Daoy (cell line): ENCODE measurements around the gene MAP3K12. TPM values are rescaled to one million over a fixed set of nuclear protein-coding genes. Genes with fewer than 3 reads are reported as not detected.
"Not testable (repeated sequence)": the region's sequence is repeated elsewhere in the genome, so short reads cannot be mapped to it uniquely, and the experiment has no call there.

Source experiments
- DNase-seq: peaks from one replicate; pipeline ENCODE4 v3.0.0-alpha.2; 2015; ENCODE audit warnings: low read depth
- total RNA-seq: library from RNA; depleted of rRNA; stranded (reverse); fragments of >200 nt; shearing (Covaris generic); gene quantifications from 2 replicates; pipeline ENCODE4 v1.2.3, GENCODE V29; 2014

The MAP3K12 gene
- total RNA-seq, 1 experiment from 2014 or later, result 5.7 TPM

- DNase-seq, result no peak
Measured at GRCh38 chr12:53468282-53468681, 31.0 kb downstream of the MAP3K12 start.

- no peak for DNase-seq
Measured at GRCh38 chr12:53467880-53468279, 31.4 kb downstream of the MAP3K12 start.

GRCh38 chr12:53467082-53467481 is 32.2 kb downstream of the MAP3K12 start:
- DNase-seq, result no peak

DNA sequence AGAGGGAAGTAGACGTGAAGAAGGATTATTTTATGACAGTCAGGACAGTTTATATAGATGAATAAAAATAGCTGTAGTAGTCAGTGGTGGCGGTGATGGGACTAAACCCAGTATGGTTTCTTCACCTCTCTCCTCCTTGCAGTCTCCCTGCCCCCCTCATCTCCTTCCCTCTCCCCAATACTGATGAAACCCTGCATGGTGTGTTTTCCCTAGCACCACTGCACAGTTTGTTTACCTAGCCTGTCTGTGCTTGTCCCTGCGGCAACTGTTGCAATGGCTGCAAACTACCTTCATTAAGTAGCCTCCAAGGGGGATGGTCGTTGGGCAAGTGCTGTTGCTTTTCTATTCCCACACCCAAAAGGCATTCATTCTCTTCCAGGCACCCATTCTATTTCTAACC is 32.6 kb downstream of the MAP3K12 start:
- no peak for DNase-seq

- DNase-seq, result no peak
Measured at GRCh38 chr12:53465679-53466078, 33.6 kb downstream of the MAP3K12 start.

DNA sequence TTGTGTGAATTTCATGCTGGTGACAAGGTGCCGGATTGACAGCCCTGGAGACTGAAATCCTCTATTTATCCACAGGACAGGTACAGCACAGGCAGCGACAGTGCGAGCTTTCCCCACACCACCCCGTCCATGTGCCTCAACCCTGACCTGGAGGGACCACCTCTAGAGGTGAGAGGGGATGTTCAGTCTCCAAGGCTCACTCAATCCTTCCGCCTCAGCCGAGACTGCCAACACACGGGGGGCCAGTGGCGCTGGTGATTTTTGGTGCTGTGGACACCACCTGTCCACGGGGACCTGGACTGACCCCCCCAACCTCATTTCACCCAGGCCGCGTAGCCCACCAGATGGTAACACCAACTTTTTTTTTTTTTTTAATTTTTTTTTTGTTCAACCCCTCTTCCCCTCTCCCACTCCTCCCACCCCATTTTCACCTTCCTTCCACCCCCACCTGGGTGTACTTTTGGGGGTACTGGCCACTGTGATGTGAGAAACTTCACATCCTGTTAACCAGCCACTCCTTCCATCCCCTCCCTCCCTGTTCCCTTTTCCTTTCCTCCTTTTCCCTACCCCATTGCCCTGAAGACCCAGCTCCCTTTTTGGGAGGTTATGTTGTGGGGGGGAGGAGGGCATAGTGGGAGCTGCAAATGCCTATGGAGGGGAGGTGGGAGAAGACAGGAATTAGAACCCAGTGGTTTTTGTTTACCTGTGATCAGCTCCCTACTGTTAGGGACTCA is 34.4 kb downstream of the MAP3K12 start:
- DNase-seq, result no peak

GRCh38 chr12:53463802-53464560 is 35.3 kb downstream of the MAP3K12 start:
- DNase-seq, result no peak

DNA sequence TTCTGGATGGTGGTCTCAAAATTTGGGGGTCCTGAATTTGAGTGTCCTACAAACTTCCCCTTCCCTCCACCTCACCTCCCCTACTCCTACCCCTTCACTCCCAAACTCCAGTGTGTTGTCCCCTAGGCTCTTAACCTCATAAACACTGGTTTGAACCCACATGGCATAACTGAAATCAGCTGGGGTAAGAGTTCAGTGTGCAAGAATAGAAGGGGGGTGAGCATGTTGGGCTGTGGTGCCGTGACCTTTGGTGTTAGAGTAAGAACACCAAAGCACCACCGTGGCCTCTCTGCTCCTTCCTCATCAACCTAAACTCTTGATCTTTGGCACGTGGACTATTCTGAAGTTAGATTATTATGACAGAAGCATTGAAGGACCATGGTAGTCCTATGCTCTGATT is 36.3 kb downstream of the MAP3K12 start:
- no peak for DNase-seq

DNA sequence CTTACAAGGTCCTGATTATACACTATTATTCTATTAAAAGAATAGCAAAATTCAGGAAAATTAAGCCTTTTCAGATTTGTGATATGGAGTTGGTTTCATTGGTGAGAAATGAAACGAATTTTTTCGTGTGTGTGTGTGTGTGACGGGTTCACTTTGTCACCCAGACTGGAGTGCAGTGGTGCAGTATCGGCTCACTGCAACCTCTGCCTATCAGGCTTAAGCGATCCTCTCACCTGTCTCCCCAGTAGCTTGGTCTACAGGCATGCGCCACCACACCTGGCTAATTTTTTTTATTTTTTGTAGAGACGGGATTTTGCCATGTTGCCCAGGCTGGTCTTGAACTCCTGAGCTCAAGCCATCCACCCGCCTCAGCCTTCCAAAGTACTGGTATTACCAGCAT is 37.7 kb downstream of the MAP3K12 start:
- no peak for DNase-seq

- DNase-seq, result no peak
Measured at GRCh38 chr12:53461059-53461458, 38.2 kb downstream of the MAP3K12 start.

- no peak for DNase-seq
Measured at GRCh38 chr12:53459097-53459496, 40.2 kb downstream of the MAP3K12 start.

DNA sequence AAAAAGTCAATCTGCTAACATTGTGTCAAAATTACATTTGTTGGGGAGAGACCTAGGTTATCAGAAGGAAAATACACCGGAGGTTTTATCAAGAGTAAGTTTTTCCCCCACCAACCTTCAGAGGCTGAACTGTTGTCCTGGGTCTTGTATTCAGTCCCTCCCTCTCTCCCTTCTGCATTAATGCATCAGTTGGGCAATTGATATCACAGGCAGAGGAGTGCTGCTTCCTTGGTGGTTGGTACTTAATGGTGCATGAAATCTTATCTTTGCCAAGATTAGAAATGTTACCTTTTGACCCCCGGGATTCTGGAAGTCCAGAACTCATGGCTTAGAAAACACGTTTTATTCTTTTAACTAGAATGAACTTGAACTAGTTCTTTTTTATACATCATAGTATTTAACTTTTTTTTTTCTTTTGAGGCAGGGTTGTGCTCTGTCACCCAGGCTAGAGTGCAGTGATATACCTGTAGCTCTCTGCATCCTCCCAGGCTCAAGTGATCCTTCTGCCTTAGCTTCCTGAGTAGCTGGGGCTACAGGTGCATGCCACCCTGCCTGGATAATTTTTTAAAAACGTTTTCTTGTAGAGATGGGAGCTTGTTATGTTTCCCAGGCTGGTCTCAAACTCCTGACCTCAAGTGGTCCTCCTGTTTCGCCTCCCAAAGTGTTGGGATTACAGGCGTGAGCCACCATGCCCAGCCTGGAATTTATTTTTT is 42.4 kb downstream of the MAP3K12 start:
- DNase-seq, result no peak

GRCh38 chr12:53454707-53455106 is 44.6 kb downstream of the MAP3K12 start:
- no peak for DNase-seq

DNA sequence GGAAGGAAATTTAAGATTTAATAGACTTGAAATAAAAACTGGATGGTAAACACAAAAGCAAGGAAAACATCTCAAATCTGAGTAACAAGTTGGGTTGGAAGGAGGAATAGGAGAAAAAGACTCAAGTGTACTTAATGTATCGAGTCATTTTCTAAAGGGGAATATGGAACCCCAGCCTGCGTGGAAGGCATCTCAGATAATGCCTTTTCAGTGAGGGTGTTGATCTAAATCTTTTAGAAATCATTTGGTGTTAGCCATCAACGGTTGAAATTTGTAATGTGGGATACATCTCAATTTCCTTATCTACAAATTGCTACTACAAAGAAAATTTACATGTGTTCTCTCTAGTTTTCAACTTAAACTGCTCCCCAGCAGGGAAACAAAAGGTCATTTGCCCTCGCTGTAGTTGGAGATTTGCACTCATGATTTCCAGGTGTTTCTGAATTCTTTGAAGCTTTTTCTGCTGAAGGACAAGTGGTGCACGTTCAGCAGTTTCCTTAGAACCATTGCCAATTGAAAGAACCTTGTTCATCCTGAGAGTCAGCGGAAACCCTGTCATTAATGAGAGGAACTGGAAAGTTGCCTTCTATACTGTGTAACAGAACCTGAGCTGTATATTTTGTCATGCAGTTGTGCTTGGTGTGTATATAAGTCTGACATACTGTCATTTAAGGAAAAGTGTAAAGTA is 45.2 kb downstream of the MAP3K12 start:
- no peak for DNase-seq

DNA sequence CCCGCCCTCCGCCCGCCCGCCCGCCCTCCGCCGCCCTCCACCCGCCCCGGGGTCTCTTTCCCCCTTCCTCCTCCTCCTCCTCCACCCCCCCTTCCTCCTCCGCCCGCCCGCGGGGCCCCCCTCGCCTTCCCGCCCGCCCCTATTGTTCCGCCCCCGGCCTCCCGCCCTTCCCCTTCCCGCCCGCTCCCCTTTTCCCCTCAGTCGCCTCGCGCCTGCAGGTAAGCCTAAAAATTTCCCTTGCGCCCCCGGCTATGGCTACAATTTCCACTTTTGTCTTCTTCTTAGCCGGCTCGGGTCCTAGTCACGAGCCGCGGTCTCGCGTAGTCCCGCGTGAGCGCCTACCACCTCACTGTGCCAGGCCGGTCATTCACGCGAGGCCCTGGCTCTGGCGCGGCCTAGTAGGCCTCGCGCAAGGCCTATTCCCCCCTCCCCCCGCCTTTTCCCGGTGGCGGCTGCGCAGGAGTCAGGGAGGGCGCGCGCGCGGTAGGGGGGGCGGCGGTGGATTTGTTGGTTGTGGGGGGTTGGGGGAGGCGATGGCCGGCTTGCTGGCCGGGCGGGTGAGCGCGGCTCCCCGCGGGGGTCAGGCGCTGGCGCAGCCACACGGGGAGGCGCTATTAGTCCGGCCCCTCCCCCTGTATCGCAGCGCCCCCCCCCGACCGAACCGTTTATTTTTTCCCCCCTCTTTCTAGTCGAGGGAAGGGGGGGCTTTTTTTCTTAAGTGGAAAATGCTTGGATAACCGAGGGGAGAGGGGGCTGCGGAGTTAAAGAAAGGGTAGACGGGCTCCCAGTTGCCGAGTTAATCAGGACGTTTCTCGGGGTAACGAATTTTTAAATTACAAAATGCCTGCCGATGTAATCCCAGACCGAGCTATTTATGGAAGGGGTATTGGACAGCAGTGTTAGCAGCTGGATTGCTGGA is 46.8 kb downstream of the MAP3K12 start:
- DNase-seq, result peak; percentile 87

- DNase-seq, result peak; percentile 100
Measured at GRCh38 chr12:53451661-53452158, 47.5 kb downstream of the MAP3K12 start, which contains the start of gene PCBP2. PCBP2 (plus strand) TSS chr12:53452102; CDS start chr12:53454801, 2,699 bp downstream.

- no peak for DNase-seq
Measured at GRCh38 chr12:53450936-53451335, 48.3 kb downstream of the MAP3K12 start.

DNA sequence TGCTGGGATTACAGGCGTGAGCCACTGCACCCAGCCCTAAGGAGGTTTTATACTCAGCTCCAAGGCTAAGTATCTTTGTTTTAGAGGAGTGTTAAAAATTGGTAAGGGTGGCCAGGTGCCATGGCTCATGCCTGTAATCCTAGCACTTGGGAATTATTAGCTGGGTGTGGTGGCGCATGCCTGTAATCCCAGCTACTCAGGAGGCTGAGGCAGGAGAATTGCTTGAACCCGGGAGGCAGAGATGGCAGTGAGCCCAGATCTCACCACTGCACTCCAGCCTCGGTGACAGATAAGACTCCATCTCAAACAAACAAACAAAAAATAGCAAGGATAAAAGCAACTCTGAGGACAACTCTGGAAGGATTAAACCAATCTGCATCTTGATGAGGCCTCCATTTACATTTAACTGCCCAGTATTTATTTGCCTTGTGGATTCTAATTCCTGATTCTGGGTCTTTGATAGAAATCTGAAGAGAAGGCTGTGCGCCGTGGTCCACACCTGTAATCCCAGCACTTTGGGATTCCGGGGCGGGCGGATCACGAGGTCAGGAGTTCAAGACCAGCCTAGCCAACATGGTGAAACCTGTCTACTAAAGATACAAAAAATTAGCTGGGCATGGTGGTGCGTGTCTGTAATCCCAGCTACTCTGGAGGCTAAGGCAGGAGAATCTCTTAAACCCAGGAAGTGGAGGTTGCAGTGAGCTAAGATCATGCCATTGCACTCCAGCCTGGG is 54.5 kb downstream of the MAP3K12 start:
- not testable (repeated sequence) for DNase-seq

- no peak for DNase-seq
Measured at GRCh38 chr12:53443955-53444354, 55.3 kb downstream of the MAP3K12 start.
